Ovary (tissue), 3 donors: ENCODE data around the gene ANKRD66.

ENCODE experiments used
- CTCF ChIP-seq, 3 donors: fragments of 450-650 bp in 2 of 3; fragments of 200-600 bp in 1 of 3; IDR thresholded peaks; one replicate each; pipeline versions ENCODE4 v1.5.1 to v1.8.0; 2016 to 2022; ENCODE audit warnings: antibody characterized with exemption in 3 of 3, mild to moderate bottlenecking in 1 of 3
- EP300 ChIP-seq: sonication (generic); formaldehyde crosslinking; IDR thresholded peaks from one replicate; pipeline ENCODE4 v1.6.1; 2017; ENCODE audit warnings: antibody characterized with exemption
- POLR2A ChIP-seq: fragments of 450-650 bp; IDR thresholded peaks from one replicate; pipeline ENCODE4 v1.6.1; 2017; ENCODE audit warnings: antibody characterized with exemption, mild to moderate bottlenecking, moderate library complexity
- donor health status: DM: no; HTN: no; CAD: no.

GRCh38 chr6:46784535-46784934 lies 37.8 kb downstream of the ANKRD66 start:
- no peak for TF ChIP-seq CTCF (IDR thresholded peaks at IDR 0.05)
- TF ChIP-seq POLR2A: no peak
- no peak for TF ChIP-seq EP300
